ENCODE results near the gene ENO3. TPM values are rescaled to one million over a fixed set of nuclear protein-coding genes. Genes with fewer than 3 reads are reported as not detected.
"Not testable (repeated sequence)": the region's sequence is repeated elsewhere in the genome, so short reads cannot be mapped to it uniquely, and the experiment has no call there.

ENO3 gene
- total RNA-seq, result 10 to 100 TPM; 21.5 to 56.3 (median 31.8) TPM
- polyA plus RNA-seq, result 1 to 10 TPM in 1 of 2 donors, under 1 TPM in 1; 0.87 to 1.8 TPM
- 23.4 reads per million, percentile 54 among the genes with 10 or more reads in this experiment for total RNA-seq

GRCh38 chr17:4950746-4951204 lies at the start of gene ENO3:
Gene ENO3, plus strand, starts transcription at chr17:4951119. Its CDS starts 711 bp downstream, at chr17:4951830.
- H3K9me3 ChIP-seq (ENCODE audit: control insufficient read depth in 2 of 3, low read length in 3 of 3), result no peaks in the 10 kb centered on the region
- H3K27me3 ChIP-seq (ENCODE audit: control insufficient read depth in 2 of 2, insufficient read depth in 2 of 2, low read length in 2 of 2), result no peaks in the 10 kb centered on the region
- ChIA-PET CTCF (interaction anchor here (1.6 to 2.3 kb wide), 2 partner anchors 11 to 16 kb away, joined by 5 to 6 read pairs; partner anchors contain the start of gene SPAG7), POLR2A (interaction anchor here (0.6 to 13.0 kb wide), 7 partner anchors 9 to 77 kb away, joined by 3 to 278 read pairs (median 4); partner anchors contain the start of genes RNF167, SLC25A11 and SPAG7)
- peak within 1 kb of the TSS; percentile 74 to 100 (median 85) for H3K4me3 Mint-ChIP-seq
- peaks cover 0 to 5% (median 0%) of the 10 kb centered on the region in 11 donors for H3K9me3 Mint-ChIP-seq
- H3K4me1 Mint-ChIP-seq, result peaks cover 18 to 32% (median 26%) of the 10 kb centered on the region in 7 donors
- H3K27ac ChIP-seq (ENCODE audit: low read depth, low read length), result peak within 1 kb of the TSS; percentile 89
- intact Hi-C loops (cut with micrococcal nuclease), result no loop called here
- H3K4me1 ChIP-seq (ENCODE audit: control insufficient read depth in 2 of 2, insufficient read depth in 2 of 2, low read length in 2 of 2), result peaks cover 9 to 16% of the 10 kb centered on the region in 2 donors
- H3K36me3 ChIP-seq (ENCODE audit: control insufficient read depth in 2 of 3, insufficient read depth in 3 of 3, low read length in 3 of 3), result peaks cover 0 to 18% (median 9%) of the 10 kb centered on the region in 3 experiments
- ATAC-seq (no peak), DNase-seq (no peak)
- H3K4me3 ChIP-seq (ENCODE audit: low read length), result peak within 1 kb of the TSS; percentile 43
- H3K27me3 Mint-ChIP-seq, result no peaks in the 10 kb centered on the region
- H3K27ac Mint-ChIP-seq, result peak within 1 kb of the TSS; percentile 70 to 93 (median 79)
- peaks cover 5 to 18% (median 11%) of the 10 kb centered on the region in 5 donors for H3K36me3 Mint-ChIP-seq

- Histone ChIP-seq H3K27me3 (ENCODE audit: control insufficient read depth in 2 of 2, insufficient read depth in 2 of 2, low read length in 2 of 2) (no peaks in the 10 kb centered on the region), H3K27ac (ENCODE audit: low read depth, low read length) (peak overlapping the region; percentile 78), H3K36me3 (ENCODE audit: control insufficient read depth in 2 of 3, insufficient read depth in 3 of 3, low read length in 3 of 3) (peaks cover 0 to 3% (median 0%) of the 10 kb centered on the region in 3 experiments), H3K4me1 (ENCODE audit: control insufficient read depth in 2 of 2, insufficient read depth in 2 of 2, low read length in 2 of 2) (peaks cover 29 to 38% of the 10 kb centered on the region in 2 donors), H3K9me3 (ENCODE audit: control insufficient read depth in 2 of 3, low read length in 3 of 3) (no peaks in the 10 kb centered on the region), H3K4me3 (ENCODE audit: low read length) (no peak overlapping the region)
- peak; percentile 28 for ATAC-seq
- peak overlapping the region in 8 of 10 donors; percentile 69 to 95 (median 86) for H3K4me3 Mint-ChIP-seq
- intact Hi-C loops (cut with micrococcal nuclease), result loop anchor here in 1 of 2 donors (5.0 kb wide), 2 partner anchors 114 to 334 kb away; partner anchors contain the start of genes GLTPD2 and VMO1
- peak overlapping the region in 5 of 9 donors; percentile 68 to 98 (median 88) for H3K27ac Mint-ChIP-seq
- POLR2A ChIA-PET, result interaction anchor here (1.5 to 5.9 kb wide), 2 partner anchors 38 to 66 kb away, joined by 6 to 25 read pairs; partner anchors contain the start of genes RNF167, SLC25A11 and SPAG7
- H3K9me3 Mint-ChIP-seq, result peaks cover 0 to 3% (median 0%) of the 10 kb centered on the region in 11 donors
- DNase-seq, result peak in 4 of 9 donors; percentile 18 to 52 (median 34)
- H3K4me1 Mint-ChIP-seq, result peaks cover 14 to 45% (median 37%) of the 10 kb centered on the region in 7 donors
- CTCF ChIA-PET, result interaction anchor here (0.6 kb wide), 1 partner anchor 335 kb away, joined by 3 read pairs; no protein-coding TSS in a partner anchor
- peaks cover 0 to 2% (median 0%) of the 10 kb centered on the region in 5 donors for H3K36me3 Mint-ChIP-seq
- peaks cover 0 to 18% (median 0%) of the 10 kb centered on the region in 5 donors for H3K27me3 Mint-ChIP-seq
Observed at GRCh38 chr17:4901648-4902344, 49.1 kb upstream of the ENO3 start.

DNA sequence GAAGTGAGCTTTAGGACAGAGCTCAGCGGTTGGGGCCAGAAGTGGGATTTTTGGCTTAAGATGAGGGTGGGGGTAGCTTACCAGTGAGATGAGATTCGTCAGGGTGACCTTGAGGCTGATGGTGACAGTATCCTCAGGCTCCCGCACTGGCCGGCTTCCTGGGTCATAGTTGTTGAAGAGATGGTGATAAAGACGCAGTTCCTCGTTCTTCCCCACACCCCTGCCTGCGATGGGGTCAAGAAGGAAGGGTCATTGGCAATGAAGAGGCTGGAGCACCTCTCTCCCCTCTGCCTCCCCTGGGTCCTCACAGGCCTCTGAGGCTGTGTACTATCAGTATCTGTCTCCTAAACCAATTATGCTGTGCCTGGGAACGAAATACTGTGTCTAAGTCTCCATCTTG lies 48.4 kb upstream of the ENO3 start:
- Mint-ChIP-seq H3K4me3 (peak overlapping the region in 9 of 10 donors; percentile 5 to 84 (median 69)), H3K36me3 (no peaks in the 10 kb centered on the region), H3K4me1 (peaks cover 14 to 48% (median 37%) of the 10 kb centered on the region in 7 donors), H3K9me3 (peaks cover 0 to 3% (median 0%) of the 10 kb centered on the region in 11 donors), H3K27me3 (peaks cover 0 to 20% (median 0%) of the 10 kb centered on the region in 5 donors), H3K27ac (peak overlapping the region in 7 of 9 donors; percentile 60 to 98 (median 74))
- ChIA-PET POLR2A (interaction anchor here (1.5 to 5.9 kb wide), 2 partner anchors 37 to 65 kb away, joined by 6 to 25 read pairs; partner anchors contain the start of genes RNF167, SLC25A11 and SPAG7), CTCF (interaction anchor here (0.6 to 1.3 kb wide), 3 partner anchors 67 to 335 kb away, joined by 3 to 4 read pairs (median 4); partner anchors contain the start of gene INCA1)
- ATAC-seq (no peak), DNase-seq (no peak)
- no peak overlapping the region for H3K27ac ChIP-seq (ENCODE audit: low read depth, low read length)
- H3K36me3 ChIP-seq (ENCODE audit: control insufficient read depth in 2 of 3, insufficient read depth in 3 of 3, low read length in 3 of 3), result no peaks in the 10 kb centered on the region
- H3K9me3 ChIP-seq (ENCODE audit: control insufficient read depth in 2 of 3, low read length in 3 of 3), result no peaks in the 10 kb centered on the region
- peak overlapping the region; percentile 29 for H3K4me3 ChIP-seq (ENCODE audit: low read length)
- intact Hi-C loops (cut with micrococcal nuclease), result loop anchor here in 1 of 2 donors (5.0 kb wide), 2 partner anchors 115 to 335 kb away; partner anchors contain the start of genes GLTPD2 and VMO1
- H3K27me3 ChIP-seq (ENCODE audit: control insufficient read depth in 2 of 2, insufficient read depth in 2 of 2, low read length in 2 of 2), result no peaks in the 10 kb centered on the region
- peaks cover 29 to 38% of the 10 kb centered on the region in 2 donors for H3K4me1 ChIP-seq (ENCODE audit: control insufficient read depth in 2 of 2, insufficient read depth in 2 of 2, low read length in 2 of 2)

DNA sequence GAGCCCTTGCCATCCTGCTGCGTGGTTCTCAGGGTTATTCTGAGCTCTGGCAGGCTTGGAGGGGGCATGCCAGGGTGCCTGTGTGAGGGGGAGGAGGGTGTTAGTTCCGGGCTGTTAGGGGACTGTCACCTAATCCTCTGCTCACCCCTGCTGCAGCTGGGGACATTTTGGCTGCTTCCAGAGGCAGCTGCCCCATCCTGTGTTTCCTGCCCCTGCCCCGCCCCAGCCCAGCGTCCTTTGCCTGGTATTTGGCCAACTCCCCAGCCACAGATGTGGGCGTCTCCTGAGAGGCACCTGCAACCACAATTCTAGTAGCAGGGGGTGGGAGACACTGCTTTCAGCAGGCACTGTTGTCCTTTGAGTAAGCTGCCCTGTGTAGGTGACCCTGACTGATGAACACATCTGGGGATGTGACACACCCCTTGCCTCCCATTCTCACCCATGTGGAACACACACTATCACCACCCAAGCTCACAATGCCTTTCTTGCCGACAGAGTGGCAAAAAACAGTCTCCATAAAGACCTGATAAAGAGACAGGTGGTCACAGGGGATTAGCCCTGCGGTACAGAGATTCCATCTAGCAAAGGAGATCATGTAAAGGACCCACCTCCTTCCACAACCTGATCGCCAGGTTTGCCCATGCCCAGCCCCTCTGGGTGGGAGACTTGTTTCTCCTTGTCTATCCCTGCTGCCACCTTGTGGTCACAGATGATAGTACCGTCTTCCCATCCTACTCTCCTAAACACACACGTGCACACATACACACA lies 47.7 kb upstream of the ENO3 start, which contains the start of gene CHRNE:
Gene CHRNE (minus strand): TSS at position 48 of the 768 bp plus-strand sequence. CDS start 35 bp downstream, at position 13.
- peak in 8 of 9 donors; percentile 63 to 80 (median 76) for DNase-seq
- H3K27ac ChIP-seq (ENCODE audit: low read depth, low read length), result no peak within 1 kb of the TSS
- Mint-ChIP-seq H3K4me3 (peak within 1 kb of the TSS; percentile 37 to 84 (median 72)), H3K27ac (peak within 1 kb of the TSS; percentile 57 to 98 (median 71)), H3K36me3 (no peaks in the 10 kb centered on the region), H3K9me3 (peaks cover 0 to 3% (median 0%) of the 10 kb centered on the region in 11 donors), H3K27me3 (peaks cover 0 to 20% (median 0%) of the 10 kb centered on the region in 5 donors), H3K4me1 (peaks cover 14 to 46% (median 37%) of the 10 kb centered on the region in 7 donors)
- POLR2A ChIA-PET, result interaction anchor here (0.6 to 5.9 kb wide), 4 partner anchors 37 to 90 kb away, joined by 3 to 25 read pairs (median 5); partner anchors contain the start of genes RNF167, SLC25A11 and SPAG7
- peak; percentile 41 for ATAC-seq
- H3K27me3 ChIP-seq (ENCODE audit: control insufficient read depth in 2 of 2, insufficient read depth in 2 of 2, low read length in 2 of 2), result no peaks in the 10 kb centered on the region
- H3K36me3 ChIP-seq (ENCODE audit: control insufficient read depth in 2 of 3, insufficient read depth in 3 of 3, low read length in 3 of 3), result no peaks in the 10 kb centered on the region
- peaks cover 29 to 40% of the 10 kb centered on the region in 2 donors for H3K4me1 ChIP-seq (ENCODE audit: control insufficient read depth in 2 of 2, insufficient read depth in 2 of 2, low read length in 2 of 2)
- H3K4me3 ChIP-seq (ENCODE audit: low read length), result peak within 1 kb of the TSS; percentile 29
- CTCF ChIA-PET, result interaction anchor here (0.6 to 1.3 kb wide), 5 partner anchors 10 to 94 kb away, joined by 3 to 4 read pairs (median 4); partner anchors contain the start of gene INCA1
- H3K9me3 ChIP-seq (ENCODE audit: control insufficient read depth in 2 of 3, low read length in 3 of 3), result no peaks in the 10 kb centered on the region
- intact Hi-C loops (cut with micrococcal nuclease), result loop anchor here (1.0 to 5.0 kb wide), 7 partner anchors 37 to 338 kb away; partner anchors contain the start of genes ARRB2 (in 2 of the 2), GLTPD2 (in 1 of the 2), RNF167 (in 1 of the 2) and SLC25A11 (in 1 of the 2)

GRCh38 chr17:4906642-4907041 lies 44.3 kb upstream of the ENO3 start:
- peak overlapping the region in 2 of 10 donors; percentile 11 for H3K4me3 Mint-ChIP-seq
- CTCF ChIA-PET, result not testable (repeated sequence)

More at GRCh38 chr17:4906642-4907041, 44.3 kb upstream of the ENO3 start:
- H3K36me3 Mint-ChIP-seq; H3K27me3 ChIP-seq (ENCODE audit: control insufficient read depth in 2 of 2, insufficient read depth in 2 of 2, low read length in 2 of 2); H3K27ac ChIP-seq (ENCODE audit: low read depth, low read length); H3K9me3 ChIP-seq (ENCODE audit: control insufficient read depth in 2 of 3, low read length in 3 of 3); POLR2A ChIA-PET; intact Hi-C loops (cut with micrococcal nuclease); DNase-seq; H3K9me3 Mint-ChIP-seq; ATAC-seq; H3K4me3 ChIP-seq (ENCODE audit: low read length); H3K36me3 ChIP-seq (ENCODE audit: control insufficient read depth in 2 of 3, insufficient read depth in 3 of 3, low read length in 3 of 3): not testable (repeated sequence)
- Mint-ChIP-seq H3K27ac (peak overlapping the region in 4 of 9 donors; percentile 2 to 51 (median 19)), H3K27me3 (peaks cover 0 to 12% (median 0%) of the 10 kb centered on the region in 5 donors), H3K4me1 (peaks cover 12 to 25% (median 19%) of the 10 kb centered on the region in 7 donors)
- peaks cover 25 to 34% of the 10 kb centered on the region in 2 donors for H3K4me1 ChIP-seq (ENCODE audit: control insufficient read depth in 2 of 2, insufficient read depth in 2 of 2, low read length in 2 of 2)
